ENCODE results near the gene TSPO. TPM values are rescaled to one million over a fixed set of nuclear protein-coding genes. Genes with fewer than 3 reads are reported as not detected.

The TSPO gene
- total and polyA plus RNA-seq, 2 of the 13 experiments (the other 11 are each of a cell fraction or from before 2014, with no cell fraction given) = 0.46 to 1.4 TPM

DNA sequence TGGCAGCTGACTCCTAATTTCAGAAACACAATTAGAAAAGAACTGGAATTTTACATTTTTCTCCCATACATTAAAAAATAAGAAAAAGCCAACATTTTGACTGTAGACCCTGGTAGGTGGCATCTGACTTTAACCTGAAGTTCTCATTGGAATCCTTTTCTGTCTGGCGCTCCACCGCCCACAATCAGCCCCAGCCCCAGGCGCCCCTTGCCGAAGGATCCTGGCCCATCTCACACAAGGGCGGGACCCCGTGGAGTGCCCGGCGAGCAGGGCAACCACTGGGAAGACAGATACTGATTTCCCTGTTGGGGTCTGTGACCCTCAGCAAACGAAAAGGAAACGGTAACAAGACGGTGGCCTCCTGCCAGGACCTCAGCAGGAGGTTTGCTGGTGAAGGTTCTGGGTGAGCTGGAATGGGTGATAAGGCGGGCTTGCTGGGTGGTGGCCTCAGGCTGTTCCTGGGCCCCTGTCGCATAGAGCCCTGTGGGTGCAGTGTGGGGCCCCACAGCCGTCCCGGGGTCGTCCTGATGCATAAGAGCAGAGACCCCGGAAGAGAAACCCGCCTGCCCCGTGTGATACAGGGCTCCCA, 15.7 kb downstream of the TSPO start:
- H3K79me2 ChIP-seq (ENCODE audit: insufficient read depth, low read length) = no peaks in the 10 kb centered on the region
- TF ChIP-seq ZBTB46 (CRISPR knock-in tag; IDR thresholded peaks at IDR 0.05; ENCODE audit: borderline replicate concordance) (no peak), MIER2 (CRISPR knock-in tag; IDR thresholded peaks at IDR 0.05) (no peak), ZNF430 (CRISPR knock-in tag; IDR thresholded peaks at IDR 0.05) (no peak), ZNF263 (CRISPR knock-in tag; IDR thresholded peaks at IDR 0.05) (no peak), MZF1 (CRISPR knock-in tag; IDR thresholded peaks at IDR 0.05; ENCODE audit: borderline replicate concordance) (no peak), TGIF2 (CRISPR knock-in tag; IDR thresholded peaks at IDR 0.05) (no peak), PLRG1 (conservative IDR thresholded peaks at IDR 0.05) (no peak)
- TF ChIP-seq, protein P1, sequence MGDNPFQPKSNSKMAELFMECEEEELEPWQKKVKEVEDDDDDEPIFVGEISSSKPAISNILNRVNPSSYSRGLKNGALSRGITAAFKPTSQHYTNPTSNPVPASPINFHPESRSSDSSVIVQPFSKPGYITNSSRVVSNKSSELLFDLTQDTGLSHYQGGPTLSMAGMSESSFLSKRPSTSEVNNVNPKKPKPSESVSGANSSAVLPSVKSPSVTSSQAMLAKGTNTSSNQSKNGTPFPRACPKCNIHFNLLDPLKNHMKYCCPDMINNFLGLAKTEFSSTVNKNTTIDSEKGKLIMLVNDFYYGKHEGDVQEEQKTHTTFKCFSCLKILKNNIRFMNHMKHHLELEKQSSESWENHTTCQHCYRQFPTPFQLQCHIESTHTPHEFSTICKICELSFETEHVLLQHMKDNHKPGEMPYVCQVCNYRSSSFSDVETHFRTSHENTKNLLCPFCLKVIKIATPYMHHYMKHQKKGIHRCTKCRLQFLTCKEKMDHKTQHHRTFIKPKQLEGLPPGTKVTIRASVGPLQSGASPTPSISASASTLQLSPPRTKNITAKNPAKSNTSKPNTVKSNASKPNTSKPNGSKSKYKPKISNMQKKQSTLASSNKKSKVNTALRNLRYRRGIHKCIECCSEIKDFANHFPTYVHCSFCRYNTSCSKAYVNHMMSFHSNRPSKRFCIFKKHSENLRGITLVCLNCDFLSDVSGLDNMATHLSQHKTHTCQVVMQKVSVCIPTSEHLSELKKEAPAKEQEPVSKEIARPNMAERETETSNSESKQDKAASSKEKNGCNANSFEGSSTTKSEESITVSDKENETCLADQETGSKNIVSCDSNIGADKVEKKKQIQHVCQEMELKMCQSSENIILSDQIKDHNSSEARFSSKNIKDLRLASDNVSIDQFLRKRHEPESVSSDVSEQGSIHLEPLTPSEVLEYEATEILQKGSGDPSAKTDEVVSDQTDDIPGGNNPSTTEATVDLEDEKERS (CRISPR knock-in tag; IDR thresholded peaks at IDR 0.05) = no peak
- TF ChIP-seq, protein P2, sequence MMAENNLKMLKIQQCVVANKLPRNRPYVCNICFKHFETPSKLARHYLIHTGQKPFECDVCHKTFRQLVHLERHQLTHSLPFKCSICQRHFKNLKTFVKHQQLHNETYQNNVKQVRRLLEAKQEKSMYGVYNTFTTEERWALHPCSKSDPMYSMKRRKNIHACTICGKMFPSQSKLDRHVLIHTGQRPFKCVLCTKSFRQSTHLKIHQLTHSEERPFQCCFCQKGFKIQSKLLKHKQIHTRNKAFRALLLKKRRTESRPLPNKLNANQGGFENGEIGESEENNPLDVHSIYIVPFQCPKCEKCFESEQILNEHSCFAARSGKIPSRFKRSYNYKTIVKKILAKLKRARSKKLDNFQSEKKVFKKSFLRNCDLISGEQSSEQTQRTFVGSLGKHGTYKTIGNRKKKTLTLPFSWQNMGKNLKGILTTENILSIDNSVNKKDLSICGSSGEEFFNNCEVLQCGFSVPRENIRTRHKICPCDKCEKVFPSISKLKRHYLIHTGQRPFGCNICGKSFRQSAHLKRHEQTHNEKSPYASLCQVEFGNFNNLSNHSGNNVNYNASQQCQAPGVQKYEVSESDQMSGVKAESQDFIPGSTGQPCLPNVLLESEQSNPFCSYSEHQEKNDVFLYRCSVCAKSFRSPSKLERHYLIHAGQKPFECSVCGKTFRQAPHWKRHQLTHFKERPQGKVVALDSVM (CRISPR knock-in tag; IDR thresholded peaks at IDR 0.05) = no peak
- TF ChIP-seq, protein P3, sequence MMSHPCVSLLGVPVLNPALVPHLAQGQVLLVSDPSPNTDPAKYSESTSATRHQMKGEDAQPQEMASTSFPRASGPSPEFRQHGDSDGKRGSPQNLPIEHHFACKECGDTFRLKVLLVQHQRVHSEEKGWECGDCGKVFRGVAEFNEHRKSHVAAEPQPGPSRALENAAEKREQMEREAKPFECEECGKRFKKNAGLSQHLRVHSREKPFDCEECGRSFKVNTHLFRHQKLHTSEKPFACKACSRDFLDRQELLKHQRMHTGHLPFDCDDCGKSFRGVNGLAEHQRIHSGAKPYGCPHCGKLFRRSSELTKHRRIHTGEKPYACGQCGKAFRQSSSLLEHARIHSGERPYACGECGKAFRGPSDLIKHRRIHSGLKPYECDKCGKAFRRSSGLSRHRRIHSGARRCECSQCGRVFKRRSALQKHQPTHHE (CRISPR knock-in tag; IDR thresholded peaks at IDR 0.05; ENCODE audit: borderline replicate concordance) = no peak
- CTCF ChIA-PET (ENCODE audit: low intra/inter-chr PET ratio, low total read pairs) = no interaction called here
- intact Hi-C loops (cut with micrococcal nuclease; ENCODE audit: unreplicated experiment) (no loop called here), in situ Hi-C loops (cut with HindIII; ENCODE audit: extremely low pct_ligation_motif_present, low pct_unique_long_range_greater_than_20kb) (no loop called here)
- H3K27me3 ChIP-seq (ENCODE audit: control insufficient read depth in 1 of 2, insufficient read depth in 2 of 2, low read length in 2 of 2) = peaks cover 3 to 13% of the 10 kb centered on the region in 2 experiments; a peak in 4 of 5 replicates
- POLR2A ChIA-PET = no interaction called here
- 0 out of 2 replicates have a peak, but pooled peaks cover 8% of the 10 kb centered on the region for H3K4me1 ChIP-seq (ENCODE audit: insufficient read depth, low read length)
- DNase-seq (ENCODE audit: low spot score) (no peak), ATAC-seq (no peak), FAIRE-seq (no peak)
- H3K36me3 ChIP-seq (replicated peaks in 1 of 2; ENCODE audit: control insufficient read depth in 1 of 2, insufficient read depth in 2 of 2, low read length in 2 of 2) = peaks cover 8 to 17% of the 10 kb centered on the region in 2 experiments; a peak in 4 of 5 replicates
- H3K27ac ChIP-seq (ENCODE audit: extremely low read length, insufficient read depth, low read length) = no peak overlapping the region
- H4K20me1 ChIP-seq (ENCODE audit: insufficient read depth, low read length) = no peaks in the 10 kb centered on the region
- H3K9me3 ChIP-seq (ENCODE audit: low read length) = no peaks in the 10 kb centered on the region
- H3K4me3 ChIP-seq (replicated peaks in 1 of 3; ENCODE audit: insufficient read depth in 1 of 3, low read depth in 2 of 3, low read length in 3 of 3) = no peak overlapping the region
- H3K4me2 ChIP-seq (ENCODE audit: low read depth, low read length) = no peak overlapping the region
- 94% methylated on average over 12 of the region's 19 CpGs for WGBS (ENCODE audit: low lambda C conversion rate)
- no peak overlapping the region for H3K9ac ChIP-seq (ENCODE audit: insufficient read depth, low read depth, low read length)
- H2AFZ ChIP-seq (ENCODE audit: low read length) = no peak overlapping the region
- no TSS peak for BruUV-seq (replicated peaks)

All from HepG2 (cell line).